Prostate gland (tissue), 1 donor: ENCODE measurements around the gene ZNF358.

Source experiments
- POLR2A ChIP-seq: fragments of 450-650 bp; IDR thresholded peaks from one replicate; pipeline ENCODE4 v1.6.1; 2016; ENCODE audit warnings: antibody characterized with exemption, mild to moderate bottlenecking
- POLR2AphosphoS5 ChIP-seq: sonication (generic); formaldehyde crosslinking; IDR thresholded peaks from one replicate; pipeline ENCODE4 v1.6.1; 2017; ENCODE audit warnings: antibody characterized with exemption

- TF ChIP-seq POLR2AphosphoS5 (no peak), POLR2A (no peak)
Measured at GRCh38 chr19:7552781-7553180, 36.9 kb downstream of the ZNF358 start.
